NCI-H1694 treated with DMSO at 0.1 percent for 48 hours (cell line): ENCODE results near the gene RPL28.

Source experiments
- DNase-seq: peaks from one replicate; lab custom pipeline; 2025; lab: John Stamatoyannopoulos, UW

RPL28 gene

GRCh38 chr19:55385724-55386492 lies at the start of gene RPL28:
TSS of gene RPL28 (plus strand) at chr19:55385932. CDS start at chr19:55386358, 426 bp downstream.
- DNase-seq: peak; percentile 99

GRCh38 chr19:55336101-55336500 lies 49.6 kb upstream of the RPL28 start:
- no peak for DNase-seq

GRCh38 chr19:55339105-55339888 lies 46.4 kb upstream of the RPL28 start, which contains the start of gene KMT5C:
TSS of gene KMT5C (plus strand) at chr19:55339876. CDS start at chr19:55341937, 2,061 bp downstream.
- DNase-seq: peak; percentile 100

- no peak for DNase-seq
These were observed 45.6 kb upstream of the RPL28 start for GRCh38 chr19:55339889-55340783.

- no peak for DNase-seq
These were observed 45.0 kb upstream of the RPL28 start for GRCh38 chr19:55340784-55341147.

GRCh38 chr19:55341171-55341588 lies 44.6 kb upstream of the RPL28 start:
- peak; percentile 32 for DNase-seq

GRCh38 chr19:55341595-55342531 lies 43.9 kb upstream of the RPL28 start:
- DNase-seq: no peak

GRCh38 chr19:55344444-55344843 lies 41.3 kb upstream of the RPL28 start:
- DNase-seq: peak; percentile 17

- DNase-seq: no peak
These were observed 40.5 kb upstream of the RPL28 start for GRCh38 chr19:55345101-55345817.

- no peak for DNase-seq
These were observed 39.7 kb upstream of the RPL28 start for GRCh38 chr19:55345818-55346724.

- DNase-seq: no peak
These were observed 38.8 kb upstream of the RPL28 start for GRCh38 chr19:55346725-55347441.

- DNase-seq: no peak
These were observed 38.2 kb upstream of the RPL28 start for GRCh38 chr19:55347442-55348009.

- DNase-seq: no peak
These were observed 37.3 kb upstream of the RPL28 start for GRCh38 chr19:55348317-55349034.

GRCh38 chr19:55350620-55351315 lies 35.0 kb upstream of the RPL28 start:
- DNase-seq: no peak

- no peak for DNase-seq
These were observed 33.7 kb upstream of the RPL28 start for GRCh38 chr19:55352040-55352439.

- no peak for DNase-seq
These were observed 33.1 kb upstream of the RPL28 start for GRCh38 chr19:55352549-55353145.
